Gastroesophageal sphincter (tissue), 4 donors: ENCODE measurements around the gene ELAC2. TPM values are rescaled to one million over a fixed set of nuclear protein-coding genes. Genes with fewer than 3 reads are reported as not detected.

Source experiments
- ATAC-seq: fragments of 150-250 bp; one replicate; pipeline ENCODE4 v1.9.1; 2016; ENCODE audit warnings: mild to moderate bottlenecking, moderate library complexity
- H3K27ac ChIP-seq, 4 donors: fragments of 200-600 bp; sonication (generic) in 3 of 4; 1 replicate in 3 of 4; 2 replicates in 1 of 4; pipeline ENCODE4 v1.5.1; 2016 to 2019
- H3K27me3 ChIP-seq: fragments of 200-600 bp; sonication (generic); one replicate; pipeline ENCODE4 v1.5.1; 2019
- H3K36me3 ChIP-seq, 2 donors: fragments of 200-600 bp; sonication (generic); one replicate each; pipeline ENCODE4 v1.5.1; 2019; ENCODE audit warnings: control low read depth in 1 of 2
- H3K4me1 ChIP-seq, 3 donors: fragments of 200-600 bp; sonication (generic); 1 replicate in 2 of 3; 2 replicates in 1 of 3; pipeline ENCODE4 v1.5.1; 2016 to 2019; ENCODE audit warnings: control low read depth in 2 of 3
- H3K4me3 ChIP-seq, 2 donors: fragments of 200-600 bp; sonication (generic); one replicate each; pipeline ENCODE4 v1.5.1; 2019; ENCODE audit warnings: mild to moderate bottlenecking in 1 of 2, moderate library complexity in 1 of 2
- H3K9me3 ChIP-seq, 3 donors: fragments of 200-600 bp; sonication (generic); one replicate each; pipeline ENCODE4 v1.5.1; 2017 to 2019; ENCODE audit warnings: control low read depth in 2 of 3
- EP300 ChIP-seq: sonication (generic); formaldehyde crosslinking; IDR thresholded peaks from one replicate; pipeline ENCODE4 v1.6.1; 2017; ENCODE audit warnings: antibody characterized with exemption, mild to moderate bottlenecking
- POLR2A ChIP-seq, 2 donors: fragments of 450-650 bp; IDR thresholded peaks; one replicate each; pipeline ENCODE4 v1.6.1; 2017; ENCODE audit warnings: antibody characterized with exemption in 2 of 2, mild to moderate bottlenecking in 2 of 2, moderate library complexity in 1 of 2
- POLR2AphosphoS5 ChIP-seq: sonication (generic); formaldehyde crosslinking; IDR thresholded peaks from one replicate; pipeline ENCODE4 v1.6.1; 2017; ENCODE audit warnings: antibody characterized with exemption
- WGBS, 2 donors: methylation state at CpG; one replicate each; pipeline ENCODE4 v1.1.5; 2018; ENCODE audit warnings: low coverage in 1 of 2; 5-methylcytosine and 5-hydroxymethylcytosine counted together
- total RNA-seq, 4 donors: library from RNA; depleted of rRNA; stranded (reverse); fragments of >200 nt; gene quantifications; one replicate each; pipeline ENCODE4 v1.1.0, GENCODE V29; 2016
- TF ChIP-seq, protein P1 (sequence below), 4 experiments: fragments of 200-600 bp in 2 of 4; fragments of 450-650 bp in 2 of 4; sonication (generic) in 1 of 4; IDR thresholded peaks; one replicate each; pipeline ENCODE4 v1.5.1; 2017 to 2019; ENCODE audit warnings: antibody characterized with exemption in 4 of 4, mild to moderate bottlenecking in 2 of 4, moderate library complexity in 2 of 4

Gene ELAC2
- total RNA-seq, 4 donors from 2014 or later = 54.9 to 97.1 (median 72.2) TPM

DNA sequence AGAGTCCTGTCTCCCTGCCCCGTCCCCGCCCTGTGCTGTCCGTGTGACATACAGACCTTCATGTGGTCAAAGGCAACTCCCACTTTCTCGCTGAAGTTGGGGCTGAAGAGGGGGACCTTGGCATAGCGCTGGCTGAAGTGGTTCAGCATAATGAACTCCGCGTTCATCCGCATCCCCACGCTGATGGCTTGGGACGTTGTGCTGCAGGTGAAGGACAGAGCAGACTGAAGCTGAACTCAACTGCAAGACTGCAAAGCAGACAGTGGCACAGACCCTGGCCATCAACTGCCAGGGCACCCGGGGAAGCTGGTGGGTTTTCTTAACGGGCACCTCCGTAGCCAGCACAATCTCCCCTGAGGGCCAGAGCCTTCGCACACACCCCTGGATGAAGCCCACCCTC is 24.2 kb downstream of the ELAC2 start:
- no peak for TF ChIP-seq POLR2AphosphoS5
- TF ChIP-seq, protein P1, sequence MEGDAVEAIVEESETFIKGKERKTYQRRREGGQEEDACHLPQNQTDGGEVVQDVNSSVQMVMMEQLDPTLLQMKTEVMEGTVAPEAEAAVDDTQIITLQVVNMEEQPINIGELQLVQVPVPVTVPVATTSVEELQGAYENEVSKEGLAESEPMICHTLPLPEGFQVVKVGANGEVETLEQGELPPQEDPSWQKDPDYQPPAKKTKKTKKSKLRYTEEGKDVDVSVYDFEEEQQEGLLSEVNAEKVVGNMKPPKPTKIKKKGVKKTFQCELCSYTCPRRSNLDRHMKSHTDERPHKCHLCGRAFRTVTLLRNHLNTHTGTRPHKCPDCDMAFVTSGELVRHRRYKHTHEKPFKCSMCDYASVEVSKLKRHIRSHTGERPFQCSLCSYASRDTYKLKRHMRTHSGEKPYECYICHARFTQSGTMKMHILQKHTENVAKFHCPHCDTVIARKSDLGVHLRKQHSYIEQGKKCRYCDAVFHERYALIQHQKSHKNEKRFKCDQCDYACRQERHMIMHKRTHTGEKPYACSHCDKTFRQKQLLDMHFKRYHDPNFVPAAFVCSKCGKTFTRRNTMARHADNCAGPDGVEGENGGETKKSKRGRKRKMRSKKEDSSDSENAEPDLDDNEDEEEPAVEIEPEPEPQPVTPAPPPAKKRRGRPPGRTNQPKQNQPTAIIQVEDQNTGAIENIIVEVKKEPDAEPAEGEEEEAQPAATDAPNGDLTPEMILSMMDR (IDR thresholded peaks at IDR 0.05) = no peak
- TF ChIP-seq EP300 = no peak
- TF ChIP-seq POLR2A (IDR thresholded peaks at IDR 0.05) = no peak
- H3K4me3 ChIP-seq = no peak overlapping the region
- WGBS, 2 donors = 80% methylated on average over 2 of the region's 14 CpGs; no CpG with 5 or more reads in 1 of the 2 donors
- no peaks in the 10 kb centered on the region for H3K4me1 ChIP-seq
- H3K27me3 ChIP-seq = no peaks in the 10 kb centered on the region
- no peak for ATAC-seq
- H3K27ac ChIP-seq = no peak overlapping the region
- H3K9me3 ChIP-seq = no peaks in the 10 kb centered on the region
- peaks cover 0 to 89% of the 10 kb centered on the region in 2 donors for H3K36me3 ChIP-seq

DNA sequence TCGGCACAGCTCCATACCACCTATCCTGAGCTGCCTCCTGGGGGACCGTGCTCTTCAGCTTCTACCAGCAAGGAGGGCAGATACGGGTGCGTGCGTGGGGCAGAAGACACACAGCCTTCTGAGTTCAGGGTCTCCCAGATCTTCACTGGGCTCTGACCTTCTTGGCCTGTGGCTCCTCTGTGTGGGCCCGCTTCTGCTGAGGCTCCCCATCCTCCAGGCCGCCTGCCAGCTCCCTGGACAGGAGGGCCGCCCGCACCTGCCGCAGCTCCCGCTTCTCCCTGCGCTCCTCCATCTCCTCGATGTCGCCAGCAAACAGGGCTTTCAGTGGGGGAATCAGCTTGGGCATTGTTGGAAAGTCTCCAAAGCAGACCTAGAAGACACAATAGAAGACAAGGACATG is 25.2 kb downstream of the ELAC2 start:
- Histone ChIP-seq H3K9me3 (no peaks in the 10 kb centered on the region), H3K36me3 (peaks cover 0 to 80% of the 10 kb centered on the region in 2 donors), H3K4me1 (no peaks in the 10 kb centered on the region), H3K27ac (no peak overlapping the region), H3K4me3 (no peak overlapping the region), H3K27me3 (no peaks in the 10 kb centered on the region)
- TF ChIP-seq POLR2A (IDR thresholded peaks at IDR 0.05) (no peak), POLR2AphosphoS5 (no peak), EP300 (no peak)
- TF ChIP-seq, protein P1 (IDR thresholded peaks at IDR 0.05) = no peak
- no peak for ATAC-seq
- WGBS, 2 donors = 92% methylated on average over 4 of the region's 14 CpGs; no CpG with 5 or more reads in 1 of the 2 donors

DNA sequence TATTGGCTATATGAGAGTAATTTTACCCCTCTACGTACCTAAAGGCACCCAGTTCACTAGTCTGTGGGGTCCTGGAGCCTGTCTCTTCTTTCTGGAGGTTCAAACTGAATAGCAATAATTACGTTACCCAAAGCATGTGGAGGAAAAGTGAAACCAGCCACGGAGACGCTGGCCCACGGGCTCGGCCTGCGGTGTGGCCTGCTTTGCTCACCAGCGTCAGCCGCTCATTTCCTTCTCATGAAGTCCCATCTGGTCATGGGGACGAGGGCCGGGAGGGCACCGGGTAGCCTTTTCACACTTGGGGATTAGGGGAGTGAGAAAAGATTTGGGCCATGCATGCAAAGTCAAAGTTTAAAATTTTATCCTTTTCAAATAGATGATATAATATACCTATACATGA is 26.9 kb downstream of the ELAC2 start:
- no peaks in the 10 kb centered on the region for H3K9me3 ChIP-seq
- 80 to 91% methylated on average over 12 of the region's 12 CpGs for WGBS, 2 donors
- H3K27me3 ChIP-seq = no peaks in the 10 kb centered on the region
- H3K36me3 ChIP-seq = peaks cover 0 to 62% of the 10 kb centered on the region in 2 donors
- ATAC-seq = no peak
- no peak overlapping the region for H3K4me3 ChIP-seq
- TF ChIP-seq POLR2AphosphoS5 (no peak), POLR2A (IDR thresholded peaks at IDR 0.05) (no peak), EP300 (no peak)
- TF ChIP-seq, protein P1 (IDR thresholded peaks at IDR 0.05) = no peak
- peaks cover 0 to 8% (median 0%) of the 10 kb centered on the region in 3 donors for H3K4me1 ChIP-seq
- H3K27ac ChIP-seq = no peak overlapping the region

DNA sequence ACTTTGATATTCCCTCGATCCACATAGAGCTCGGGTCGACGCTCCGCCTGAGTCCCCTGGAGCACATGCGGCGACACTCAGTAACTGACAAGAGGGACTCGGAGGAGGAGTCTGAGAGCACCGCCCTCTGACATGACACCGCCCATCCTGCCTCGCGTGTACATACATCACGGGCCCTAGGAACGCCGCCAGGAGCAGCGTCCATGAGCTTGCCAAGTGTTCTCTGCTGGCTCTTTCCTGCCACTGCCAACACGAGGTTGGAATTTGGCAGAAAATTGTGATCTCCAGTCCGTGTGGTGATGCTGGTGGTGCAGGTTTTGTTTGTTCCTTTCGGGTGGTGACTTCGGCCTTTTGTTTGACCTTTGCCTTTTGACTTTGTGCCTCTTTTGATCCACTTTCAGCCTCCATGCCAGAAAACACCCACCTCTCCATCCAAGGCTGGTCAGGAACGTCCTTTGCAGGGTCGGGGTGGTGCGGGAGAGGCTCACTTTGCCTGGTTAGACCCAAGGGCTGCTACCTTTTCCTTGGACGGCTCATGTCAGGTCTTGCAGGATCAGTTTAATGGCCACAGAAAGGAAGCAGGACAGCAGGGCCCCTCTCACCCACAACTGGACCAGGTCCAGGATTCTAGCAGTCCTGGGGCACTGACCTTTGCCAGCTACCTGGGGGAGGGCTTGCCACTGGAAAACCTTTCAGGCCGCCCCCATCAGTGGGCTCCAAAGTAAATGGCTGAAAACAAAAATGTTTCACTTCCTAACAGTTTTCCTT is 27.6 kb downstream of the ELAC2 start:
- Histone ChIP-seq H3K9me3 (no peaks in the 10 kb centered on the region), H3K4me1 (peaks cover 0 to 15% (median under 1%) of the 10 kb centered on the region in 3 donors), H3K36me3 (peaks cover 0 to 55% of the 10 kb centered on the region in 2 donors), H3K4me3 (no peak overlapping the region), H3K27me3 (no peaks in the 10 kb centered on the region), H3K27ac (no peak overlapping the region)
- TF ChIP-seq, protein P1 (IDR thresholded peaks at IDR 0.05) = no peak
- WGBS, 2 donors = 74 to 82% methylated on average over 8 of the region's 25 CpGs
- no peak for ATAC-seq

DNA sequence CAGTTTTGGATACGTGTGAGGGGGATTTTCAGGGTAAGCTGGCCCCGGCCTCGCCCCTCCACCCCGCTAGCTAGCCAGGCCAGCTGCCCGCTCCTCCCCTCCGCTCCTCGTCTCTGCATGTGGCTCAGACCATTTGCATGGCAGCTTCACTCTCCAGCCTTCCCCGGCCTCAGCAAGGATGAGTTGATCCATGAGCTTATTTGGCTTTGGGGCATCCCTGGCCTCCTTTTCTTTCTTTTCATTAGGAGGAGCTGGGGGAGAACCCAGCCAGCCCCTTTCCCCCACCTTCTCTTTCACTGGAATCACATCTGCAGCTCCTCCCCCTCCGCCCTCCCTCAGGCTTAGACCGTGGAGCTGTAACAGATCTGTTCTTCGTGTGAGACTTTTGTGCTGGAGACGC is 30.7 kb downstream of the ELAC2 start:
- no peak for ATAC-seq
- Histone ChIP-seq H3K4me1 (peaks cover 0 to 33% (median 8%) of the 10 kb centered on the region in 3 donors), H3K4me3 (no peak overlapping the region), H3K36me3 (peaks cover 0 to 24% of the 10 kb centered on the region in 2 donors), H3K9me3 (no peaks in the 10 kb centered on the region), H3K27me3 (no peaks in the 10 kb centered on the region), H3K27ac (no peak overlapping the region)
- TF ChIP-seq EP300 = no peak
- no peak for TF ChIP-seq POLR2A (IDR thresholded peaks at IDR 0.05)
- TF ChIP-seq, protein P1 (IDR thresholded peaks at IDR 0.05) = no peak
- no peak for TF ChIP-seq POLR2AphosphoS5
- 82 to 83% methylated on average over 3 to 8 of the region's 12 CpGs for WGBS, 2 donors
